K562 (cell line): ENCODE results near the gene CSNK1G1.

Experiments
- CCAR2 ChIP-seq: fragments of 200-400 bp; formaldehyde crosslinking; IDR thresholded peaks from 2 replicates; pipeline ENCODE4 v1.6.1; 2017; ENCODE audit warnings: mild to moderate bottlenecking, low read depth, low read length
- CTCF ChIP-seq, 3 experiments: IDR thresholded peaks in 2 of 3; conservative IDR thresholded peaks in 1 of 3; 2 replicates each; pipeline ENCODE4 v1.5.1; 2011 to 2012; ENCODE audit warnings: low read length in 3 of 3, mild to moderate bottlenecking in 3 of 3, control low read depth in 2 of 3, improper control_type of control experiment in 1 of 3, inconsistent platforms in 1 of 3, low read depth in 1 of 3, mixed read lengths in 1 of 3, moderate library complexity in 1 of 3; ENCODE audit not compliant: insufficient read depth in 2 of 3
- ETV5 ChIP-seq: sonication (generic); formaldehyde crosslinking; IDR thresholded peaks from 2 replicates; pipeline ENCODE4 v1.4.0; 2020; ENCODE audit warnings: low read depth, mild to moderate bottlenecking, missing genetic modification reagents
- EZH2 ChIP-seq: IDR thresholded peaks from 2 replicates; pipeline ENCODE4 v1.6.1; 2012; ENCODE audit warnings: low read depth, mild to moderate bottlenecking, inconsistent platforms, low read length, borderline replicate concordance
- MED1 ChIP-seq: sonication (generic); formaldehyde crosslinking; IDR thresholded peaks from 2 replicates; pipeline ENCODE4 v1.8.1; 2023; ENCODE audit warnings: missing genetic modification reagents, borderline replicate concordance
- POLR2A ChIP-seq: fragments of 450-650 bp; conservative IDR thresholded peaks from 2 replicates; pipeline ENCODE4 v1.6.1; 2016
- ZBTB17 ChIP-seq: fragments of 450-650 bp; formaldehyde crosslinking; IDR thresholded peaks from 2 replicates; pipeline ENCODE4 v1.4.0; 2020; ENCODE audit warnings: mild to moderate bottlenecking
- ZNF146 ChIP-seq: IDR thresholded peaks from one replicate; pipeline ENCODE4 v1.6.1; 2018; ENCODE audit warnings: missing compliant biosample characterization; ENCODE audit not compliant: unreplicated experiment

GRCh38 chr15:64233299-64233698 is 122.7 kb downstream of the CSNK1G1 start:
- TF ChIP-seq ZNF146 (CRISPR knock-in tag) (no peak), MED1 (CRISPR knock-in tag) (no peak), CTCF (IDR thresholded peaks at IDR 0.05 in 2 of 3, conservative IDR thresholded peaks at IDR 0.05 in 1 of 3; ENCODE audit: insufficient read depth in 2 of 3, low read depth in 1 of 3, low read length in 3 of 3) (peak in 1 of 3 experiments; percentile 18; a peak in 1 of 6 replicates), ZBTB17 (no peak), EZH2 (no peak), POLR2A (no peak), CCAR2 (no peak), ETV5 (no peak)
